GM23338 (cell line): ENCODE results near the gene PTPRJ. TPM values are rescaled to one million over a fixed set of nuclear protein-coding genes. Genes with fewer than 3 reads are reported as not detected.

ENCODE experiments used
- ATAC-seq: fragments of 200-7000 bp; cut with Tn5 transposase; 3 replicates; pipeline ENCODE4 v1.9.1; 2020
- DNase-seq: peaks from one replicate; pipeline ENCODE4 v3.0.0-alpha.2; 2015; ENCODE audit warnings: low spot score
- H2AFZ ChIP-seq: fragments of 200-600 bp; sonication (generic); 2 replicates; pipeline ENCODE4 v1.8.0; 2016; ENCODE audit warnings: antibody characterized with exemption, mild to moderate bottlenecking, moderate library complexity
- H3F3A ChIP-seq: fragments of 200-600 bp; sonication (generic); replicated peaks from 2 replicates; pipeline ENCODE4 v1.8.0; 2017; ENCODE audit warnings: antibody characterized with exemption, mixed run types, low read depth
- H3K27ac ChIP-seq: fragments of 200-600 bp; sonication (generic); 2 replicates; pipeline ENCODE4 v1.6.1; 2016; ENCODE audit warnings: low read depth
- H3K27me3 ChIP-seq: fragments of 200-600 bp; sonication (generic); 2 replicates; pipeline ENCODE4 v1.8.0; 2016; ENCODE audit warnings: mild to moderate bottlenecking, mixed run types, moderate library complexity; ENCODE audit not compliant: insufficient read depth
- H3K36me3 ChIP-seq: fragments of 200-600 bp; sonication (generic); 2 replicates; pipeline ENCODE4 v1.8.0; 2016; ENCODE audit warnings: mild to moderate bottlenecking; ENCODE audit not compliant: insufficient read depth
- H3K4me1 ChIP-seq: fragments of 200-600 bp; sonication (generic); 2 replicates; pipeline ENCODE4 v1.8.0; 2016; ENCODE audit warnings: mild to moderate bottlenecking, moderate library complexity; ENCODE audit not compliant: insufficient read depth
- H3K4me2 ChIP-seq: fragments of 200-600 bp; sonication (generic); 2 replicates; pipeline ENCODE4 v1.7.1; 2017; ENCODE audit warnings: mixed run types
- H3K4me3 ChIP-seq: fragments of 200-600 bp; sonication (generic); 2 replicates; pipeline ENCODE4 v1.6.1; 2016; ENCODE audit warnings: mixed run types
- H3K79me2 ChIP-seq: fragments of 200-600 bp; sonication (generic); replicated peaks from 2 replicates; pipeline ENCODE4 v1.8.0; 2017; ENCODE audit warnings: mild to moderate bottlenecking; ENCODE audit not compliant: insufficient read depth
- H3K9me2 ChIP-seq: fragments of 200-600 bp; sonication (generic); 2 replicates; pipeline ENCODE4 v1.8.0; 2017; ENCODE audit not compliant: insufficient read depth
- H4K20me1 ChIP-seq: fragments of 200-600 bp; sonication (generic); replicated peaks from 2 replicates; pipeline ENCODE4 v1.8.0; 2017; ENCODE audit warnings: mild to moderate bottlenecking; ENCODE audit not compliant: insufficient read depth
- H3K27ac Mint-ChIP-seq: 2 replicates; pipeline ENCODE4 v1.8.0; 2020; ENCODE audit warnings: inconsistent platforms, mild to moderate bottlenecking, moderate library complexity, mixed read lengths
- H3K27me3 Mint-ChIP-seq: 3 replicates; pipeline ENCODE4 v1.8.0; 2022; ENCODE audit warnings: low read depth, mild to moderate bottlenecking, moderate library complexity, mixed read lengths, inconsistent platforms; ENCODE audit not compliant: insufficient read depth, poor library complexity
- H3K36me3 Mint-ChIP-seq: 3 replicates; pipeline ENCODE4 v1.8.0; 2021; ENCODE audit warnings: low read depth, mild to moderate bottlenecking, inconsistent platforms, moderate library complexity, mixed read lengths
- H3K4me1 Mint-ChIP-seq: 3 replicates; pipeline ENCODE4 v1.8.0; 2020; ENCODE audit warnings: mild to moderate bottlenecking, inconsistent platforms, mixed read lengths
- H3K4me3 Mint-ChIP-seq: 3 replicates; pipeline ENCODE4 v1.8.0; 2021; ENCODE audit warnings: moderate library complexity, mild to moderate bottlenecking, inconsistent platforms, mixed read lengths
- H3K9me3 Mint-ChIP-seq: 3 replicates; pipeline ENCODE4 v1.8.0; 2020; ENCODE audit warnings: moderate library complexity, mild to moderate bottlenecking, inconsistent platforms, mixed read lengths
- EZH2phosphoT487 ChIP-seq: fragments of 200-600 bp; sonication (generic); IDR thresholded peaks from one replicate; pipeline ENCODE4 v1.8.1; 2018; ENCODE audit warnings: antibody characterized with exemption; ENCODE audit not compliant: unreplicated experiment
- JUNB ChIP-seq: IDR thresholded peaks from one replicate; pipeline ENCODE4 v1.6.1; 2016; ENCODE audit warnings: antibody characterized with exemption; ENCODE audit not compliant: unreplicated experiment
- REST ChIP-seq: IDR thresholded peaks from one replicate; pipeline ENCODE4 v1.6.1; 2018; ENCODE audit warnings: antibody characterized with exemption; ENCODE audit not compliant: unreplicated experiment
- STAT1 ChIP-seq: IDR thresholded peaks from one replicate; pipeline ENCODE4 v1.6.1; 2016; ENCODE audit warnings: antibody characterized with exemption; ENCODE audit not compliant: unreplicated experiment
- polyA plus RNA-seq: library from polyadenylated mRNA; unstranded; fragments of >200 nt; fragmentation: Nextera tagmentation; extraction: Ambion mirVana; gene quantifications from 2 replicates; pipeline ENCODE4 v1.2.1, GENCODE V29; 2016
- total RNA-seq: library from RNA; depleted of rRNA; stranded (reverse); fragments of >200 nt; shearing (Covaris generic); gene quantifications from 2 replicates; pipeline ENCODE4 v1.2.3, GENCODE V29; 2014
- TF ChIP-seq, protein P1 (sequence below): IDR thresholded peaks from 2 replicates; pipeline ENCODE4 v1.6.1; 2016; ENCODE audit warnings: antibody characterized with exemption

The PTPRJ gene
- total and polyA plus RNA-seq, 2 experiments from 2014 or later, result 4.2 to 16.0 TPM

GRCh38 chr11:47992959-47993820, 12.8 kb downstream of the PTPRJ start:
- Histone ChIP-seq H3K4me1 (peaks cover 39% of the 10 kb centered on the region), H2AFZ (no peak overlapping the region), H3F3A (peaks cover 4% of the 10 kb centered on the region; the same call in 1 of the 2 replicates), H3K79me2 (peaks cover 74% of the 10 kb centered on the region), H4K20me1 (0 out of 2 replicates have a peak, but pooled peaks cover 3% of the 10 kb centered on the region), H3K4me2 (no peak overlapping the region), H3K4me3 (no peak overlapping the region), H3K36me3 (no peaks in the 10 kb centered on the region), H3K27ac (0 out of 2 replicates have a peak overlapping the region, but pooled peaks have one; percentile 7), H3K9me2 (no peaks in the 10 kb centered on the region), H3K27me3 (no peaks in the 10 kb centered on the region)
- ATAC-seq, result peak; percentile 55
- Mint-ChIP-seq H3K27me3 (peaks cover 5% of the 10 kb centered on the region), H3K27ac (peak overlapping the region; percentile 40), H3K4me3 (no peak overlapping the region), H3K4me1 (peaks cover 32% of the 10 kb centered on the region), H3K9me3 (no peaks in the 10 kb centered on the region), H3K36me3 (peaks cover 3% of the 10 kb centered on the region; the same call in 1 of the 3 replicates)
- TF ChIP-seq REST (no peak), EZH2phosphoT487 (no peak), STAT1 (no peak), JUNB (no peak)
- DNase-seq, result no peak

GRCh38 chr11:47994417-47994816, 14.1 kb downstream of the PTPRJ start:
- Histone ChIP-seq H3K27ac (no peak overlapping the region), H3K4me3 (no peak overlapping the region), H3K36me3 (no peaks in the 10 kb centered on the region), H3K4me2 (no peak overlapping the region), H3F3A (peaks cover 4% of the 10 kb centered on the region; the same call in 1 of the 2 replicates), H4K20me1 (0 out of 2 replicates have a peak, but pooled peaks cover 3% of the 10 kb centered on the region), H2AFZ (no peak overlapping the region), H3K9me2 (no peaks in the 10 kb centered on the region), H3K79me2 (peaks cover 70% of the 10 kb centered on the region), H3K4me1 (peaks cover 39% of the 10 kb centered on the region), H3K27me3 (no peaks in the 10 kb centered on the region)
- TF ChIP-seq, protein P1, sequence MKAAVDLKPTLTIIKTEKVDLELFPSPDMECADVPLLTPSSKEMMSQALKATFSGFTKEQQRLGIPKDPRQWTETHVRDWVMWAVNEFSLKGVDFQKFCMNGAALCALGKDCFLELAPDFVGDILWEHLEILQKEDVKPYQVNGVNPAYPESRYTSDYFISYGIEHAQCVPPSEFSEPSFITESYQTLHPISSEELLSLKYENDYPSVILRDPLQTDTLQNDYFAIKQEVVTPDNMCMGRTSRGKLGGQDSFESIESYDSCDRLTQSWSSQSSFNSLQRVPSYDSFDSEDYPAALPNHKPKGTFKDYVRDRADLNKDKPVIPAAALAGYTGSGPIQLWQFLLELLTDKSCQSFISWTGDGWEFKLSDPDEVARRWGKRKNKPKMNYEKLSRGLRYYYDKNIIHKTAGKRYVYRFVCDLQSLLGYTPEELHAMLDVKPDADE, result no peak
- H3K9me3 Mint-ChIP-seq, result no peaks in the 10 kb centered on the region
- DNase-seq (no peak), ATAC-seq (no peak)
- H3K27ac Mint-ChIP-seq, result no peak overlapping the region
- no peak overlapping the region for H3K4me3 Mint-ChIP-seq
- H3K27me3 Mint-ChIP-seq, result peaks cover 5% of the 10 kb centered on the region
- H3K4me1 Mint-ChIP-seq, result peaks cover 32% of the 10 kb centered on the region
- H3K36me3 Mint-ChIP-seq, result no peaks in the 10 kb centered on the region; the same call in 2 of the 3 replicates
